Measurements from ENCODE around the gene PCBP2.
"Not testable (repeated sequence)": the region's sequence is repeated elsewhere in the genome, so short reads cannot be mapped to it uniquely, and the experiment has no call there.

The PCBP2 gene

DNA sequence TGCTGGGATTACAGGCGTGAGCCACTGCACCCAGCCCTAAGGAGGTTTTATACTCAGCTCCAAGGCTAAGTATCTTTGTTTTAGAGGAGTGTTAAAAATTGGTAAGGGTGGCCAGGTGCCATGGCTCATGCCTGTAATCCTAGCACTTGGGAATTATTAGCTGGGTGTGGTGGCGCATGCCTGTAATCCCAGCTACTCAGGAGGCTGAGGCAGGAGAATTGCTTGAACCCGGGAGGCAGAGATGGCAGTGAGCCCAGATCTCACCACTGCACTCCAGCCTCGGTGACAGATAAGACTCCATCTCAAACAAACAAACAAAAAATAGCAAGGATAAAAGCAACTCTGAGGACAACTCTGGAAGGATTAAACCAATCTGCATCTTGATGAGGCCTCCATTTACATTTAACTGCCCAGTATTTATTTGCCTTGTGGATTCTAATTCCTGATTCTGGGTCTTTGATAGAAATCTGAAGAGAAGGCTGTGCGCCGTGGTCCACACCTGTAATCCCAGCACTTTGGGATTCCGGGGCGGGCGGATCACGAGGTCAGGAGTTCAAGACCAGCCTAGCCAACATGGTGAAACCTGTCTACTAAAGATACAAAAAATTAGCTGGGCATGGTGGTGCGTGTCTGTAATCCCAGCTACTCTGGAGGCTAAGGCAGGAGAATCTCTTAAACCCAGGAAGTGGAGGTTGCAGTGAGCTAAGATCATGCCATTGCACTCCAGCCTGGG, 7.1 kb upstream of the PCBP2 start:
- peaks cover 21% of the 10 kb centered on the region for H3K36me3 ChIP-seq (ENCODE audit: control insufficient read depth, low read depth, low read length)
- not testable (repeated sequence) for H3K4me1 ChIP-seq (ENCODE audit: control insufficient read depth, low read depth, low read length); H3K27ac ChIP-seq (ENCODE audit: low read length); H3K27me3 ChIP-seq (ENCODE audit: control insufficient read depth, insufficient read depth, low read length); H3K9ac ChIP-seq (ENCODE audit: low read length); H3K4me3 ChIP-seq (ENCODE audit: low read length); H3K9me3 ChIP-seq (ENCODE audit: control insufficient read depth, low read depth, low read length)

DNA sequence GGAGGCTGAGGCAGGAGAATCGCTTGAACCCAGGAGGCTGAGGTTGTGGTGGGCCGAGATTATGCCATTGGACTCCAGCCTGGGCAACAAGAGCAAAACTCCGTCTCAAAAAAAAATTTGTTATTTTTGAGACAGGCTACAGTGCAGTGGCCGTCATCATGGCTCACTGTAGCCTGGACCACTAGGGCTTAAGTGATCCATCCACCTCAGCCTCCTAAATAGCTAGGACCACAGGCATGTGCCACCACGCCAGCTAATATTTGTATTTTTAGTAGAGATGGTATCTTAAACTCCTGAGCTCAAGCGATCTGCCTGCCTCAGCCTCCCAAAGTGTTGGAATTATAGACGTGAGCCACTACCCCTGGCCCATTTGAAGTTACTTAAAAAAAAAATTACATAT, 966 bp upstream of the PCBP2 start:
- Histone ChIP-seq H3K9me3 (ENCODE audit: control insufficient read depth, low read depth, low read length) (no peaks in the 10 kb centered on the region), H3K36me3 (ENCODE audit: control insufficient read depth, low read depth, low read length) (peaks cover 28% of the 10 kb centered on the region), H3K9ac (ENCODE audit: low read length) (no peak overlapping the region), H3K4me1 (ENCODE audit: control insufficient read depth, low read depth, low read length) (peaks cover 3% of the 10 kb centered on the region), H3K4me3 (ENCODE audit: low read length) (no peak overlapping the region), H3K27me3 (ENCODE audit: control insufficient read depth, insufficient read depth, low read length) (no peaks in the 10 kb centered on the region), H3K27ac (ENCODE audit: low read length) (no peak overlapping the region)

DNA sequence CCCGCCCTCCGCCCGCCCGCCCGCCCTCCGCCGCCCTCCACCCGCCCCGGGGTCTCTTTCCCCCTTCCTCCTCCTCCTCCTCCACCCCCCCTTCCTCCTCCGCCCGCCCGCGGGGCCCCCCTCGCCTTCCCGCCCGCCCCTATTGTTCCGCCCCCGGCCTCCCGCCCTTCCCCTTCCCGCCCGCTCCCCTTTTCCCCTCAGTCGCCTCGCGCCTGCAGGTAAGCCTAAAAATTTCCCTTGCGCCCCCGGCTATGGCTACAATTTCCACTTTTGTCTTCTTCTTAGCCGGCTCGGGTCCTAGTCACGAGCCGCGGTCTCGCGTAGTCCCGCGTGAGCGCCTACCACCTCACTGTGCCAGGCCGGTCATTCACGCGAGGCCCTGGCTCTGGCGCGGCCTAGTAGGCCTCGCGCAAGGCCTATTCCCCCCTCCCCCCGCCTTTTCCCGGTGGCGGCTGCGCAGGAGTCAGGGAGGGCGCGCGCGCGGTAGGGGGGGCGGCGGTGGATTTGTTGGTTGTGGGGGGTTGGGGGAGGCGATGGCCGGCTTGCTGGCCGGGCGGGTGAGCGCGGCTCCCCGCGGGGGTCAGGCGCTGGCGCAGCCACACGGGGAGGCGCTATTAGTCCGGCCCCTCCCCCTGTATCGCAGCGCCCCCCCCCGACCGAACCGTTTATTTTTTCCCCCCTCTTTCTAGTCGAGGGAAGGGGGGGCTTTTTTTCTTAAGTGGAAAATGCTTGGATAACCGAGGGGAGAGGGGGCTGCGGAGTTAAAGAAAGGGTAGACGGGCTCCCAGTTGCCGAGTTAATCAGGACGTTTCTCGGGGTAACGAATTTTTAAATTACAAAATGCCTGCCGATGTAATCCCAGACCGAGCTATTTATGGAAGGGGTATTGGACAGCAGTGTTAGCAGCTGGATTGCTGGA, 516 bp downstream of the PCBP2 start:
- Histone ChIP-seq H3K9me3 (ENCODE audit: control insufficient read depth, low read depth, low read length) (no peaks in the 10 kb centered on the region), H3K4me3 (ENCODE audit: low read length) (peak overlapping the region; percentile 79), H3K4me1 (ENCODE audit: control insufficient read depth, low read depth, low read length) (peaks cover 3% of the 10 kb centered on the region), H3K27ac (ENCODE audit: low read length) (peak overlapping the region; percentile 87), H3K36me3 (ENCODE audit: control insufficient read depth, low read depth, low read length) (peaks cover 39% of the 10 kb centered on the region), H3K9ac (ENCODE audit: low read length) (peak overlapping the region; percentile 96), H3K27me3 (ENCODE audit: control insufficient read depth, insufficient read depth, low read length) (no peaks in the 10 kb centered on the region)

DNA sequence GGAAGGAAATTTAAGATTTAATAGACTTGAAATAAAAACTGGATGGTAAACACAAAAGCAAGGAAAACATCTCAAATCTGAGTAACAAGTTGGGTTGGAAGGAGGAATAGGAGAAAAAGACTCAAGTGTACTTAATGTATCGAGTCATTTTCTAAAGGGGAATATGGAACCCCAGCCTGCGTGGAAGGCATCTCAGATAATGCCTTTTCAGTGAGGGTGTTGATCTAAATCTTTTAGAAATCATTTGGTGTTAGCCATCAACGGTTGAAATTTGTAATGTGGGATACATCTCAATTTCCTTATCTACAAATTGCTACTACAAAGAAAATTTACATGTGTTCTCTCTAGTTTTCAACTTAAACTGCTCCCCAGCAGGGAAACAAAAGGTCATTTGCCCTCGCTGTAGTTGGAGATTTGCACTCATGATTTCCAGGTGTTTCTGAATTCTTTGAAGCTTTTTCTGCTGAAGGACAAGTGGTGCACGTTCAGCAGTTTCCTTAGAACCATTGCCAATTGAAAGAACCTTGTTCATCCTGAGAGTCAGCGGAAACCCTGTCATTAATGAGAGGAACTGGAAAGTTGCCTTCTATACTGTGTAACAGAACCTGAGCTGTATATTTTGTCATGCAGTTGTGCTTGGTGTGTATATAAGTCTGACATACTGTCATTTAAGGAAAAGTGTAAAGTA, 2.2 kb downstream of the PCBP2 start:
- Histone ChIP-seq H3K27me3 (ENCODE audit: control insufficient read depth, insufficient read depth, low read length) (no peaks in the 10 kb centered on the region), H3K9me3 (ENCODE audit: control insufficient read depth, low read depth, low read length) (no peaks in the 10 kb centered on the region), H3K4me1 (ENCODE audit: control insufficient read depth, low read depth, low read length) (peaks cover 3% of the 10 kb centered on the region), H3K27ac (ENCODE audit: low read length) (no peak overlapping the region), H3K9ac (ENCODE audit: low read length) (peak overlapping the region; percentile 96), H3K4me3 (ENCODE audit: low read length) (peak overlapping the region; percentile 79), H3K36me3 (ENCODE audit: control insufficient read depth, low read depth, low read length) (peaks cover 55% of the 10 kb centered on the region)

DNA sequence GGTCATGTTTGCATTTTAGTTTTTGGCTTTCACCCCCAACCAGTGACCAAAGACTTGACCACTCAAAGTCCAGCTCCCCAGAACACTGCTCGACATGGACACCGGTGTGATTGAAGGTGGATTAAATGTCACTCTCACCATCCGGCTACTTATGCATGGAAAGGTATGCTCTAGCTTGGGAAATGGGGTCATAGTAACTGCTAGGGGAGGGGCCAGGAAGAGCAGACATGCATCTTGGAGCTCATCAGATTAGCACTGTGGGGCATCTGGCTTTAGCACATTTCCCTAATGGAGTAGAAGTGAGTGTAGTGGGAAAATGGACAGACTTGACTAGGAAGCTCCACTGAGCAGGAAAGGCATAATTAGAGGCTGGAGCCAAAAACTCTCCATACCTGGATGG, 2.8 kb downstream of the PCBP2 start:
- peaks cover 62% of the 10 kb centered on the region for H3K36me3 ChIP-seq (ENCODE audit: control insufficient read depth, low read depth, low read length)
- H3K27ac ChIP-seq (ENCODE audit: low read length), result no peak overlapping the region
- H3K27me3 ChIP-seq (ENCODE audit: control insufficient read depth, insufficient read depth, low read length), result no peaks in the 10 kb centered on the region
- peaks cover 3% of the 10 kb centered on the region for H3K4me1 ChIP-seq (ENCODE audit: control insufficient read depth, low read depth, low read length)
- no peaks in the 10 kb centered on the region for H3K9me3 ChIP-seq (ENCODE audit: control insufficient read depth, low read depth, low read length)
- no peak overlapping the region for H3K9ac ChIP-seq (ENCODE audit: low read length)
- H3K4me3 ChIP-seq (ENCODE audit: low read length), result peak overlapping the region; percentile 79

DNA sequence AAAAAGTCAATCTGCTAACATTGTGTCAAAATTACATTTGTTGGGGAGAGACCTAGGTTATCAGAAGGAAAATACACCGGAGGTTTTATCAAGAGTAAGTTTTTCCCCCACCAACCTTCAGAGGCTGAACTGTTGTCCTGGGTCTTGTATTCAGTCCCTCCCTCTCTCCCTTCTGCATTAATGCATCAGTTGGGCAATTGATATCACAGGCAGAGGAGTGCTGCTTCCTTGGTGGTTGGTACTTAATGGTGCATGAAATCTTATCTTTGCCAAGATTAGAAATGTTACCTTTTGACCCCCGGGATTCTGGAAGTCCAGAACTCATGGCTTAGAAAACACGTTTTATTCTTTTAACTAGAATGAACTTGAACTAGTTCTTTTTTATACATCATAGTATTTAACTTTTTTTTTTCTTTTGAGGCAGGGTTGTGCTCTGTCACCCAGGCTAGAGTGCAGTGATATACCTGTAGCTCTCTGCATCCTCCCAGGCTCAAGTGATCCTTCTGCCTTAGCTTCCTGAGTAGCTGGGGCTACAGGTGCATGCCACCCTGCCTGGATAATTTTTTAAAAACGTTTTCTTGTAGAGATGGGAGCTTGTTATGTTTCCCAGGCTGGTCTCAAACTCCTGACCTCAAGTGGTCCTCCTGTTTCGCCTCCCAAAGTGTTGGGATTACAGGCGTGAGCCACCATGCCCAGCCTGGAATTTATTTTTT, 4.9 kb downstream of the PCBP2 start:
- H3K36me3 ChIP-seq (ENCODE audit: control insufficient read depth, low read depth, low read length), result peaks cover 83% of the 10 kb centered on the region

DNA sequence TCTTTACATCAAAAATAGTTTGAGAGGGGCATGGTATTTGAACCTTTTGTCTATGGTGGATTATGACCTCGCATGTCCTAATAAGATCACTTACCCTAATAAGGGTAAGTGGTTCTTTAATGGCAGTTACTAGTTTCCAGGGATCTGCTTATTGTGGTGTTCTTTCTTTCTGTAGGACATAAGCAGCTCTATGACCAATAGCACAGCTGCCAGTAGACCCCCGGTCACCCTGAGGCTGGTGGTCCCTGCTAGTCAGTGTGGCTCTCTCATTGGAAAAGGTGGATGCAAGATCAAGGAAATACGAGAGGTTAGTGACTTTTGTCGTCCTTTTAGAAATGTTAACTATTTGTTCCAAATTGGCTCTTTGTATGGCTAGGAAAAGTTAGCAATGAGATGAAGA, 7.2 kb downstream of the PCBP2 start:
- H3K36me3 ChIP-seq (ENCODE audit: control insufficient read depth, low read depth, low read length), result peaks cover 100% of the 10 kb centered on the region
- peaks cover 5% of the 10 kb centered on the region for H3K4me1 ChIP-seq (ENCODE audit: control insufficient read depth, low read depth, low read length)
- H3K27ac ChIP-seq (ENCODE audit: low read length), result no peak overlapping the region

More for the DNA sequence above, 4.9 kb downstream of the PCBP2 start:
- Histone ChIP-seq H3K4me3 (ENCODE audit: low read length) (no peak overlapping the region), H3K27me3 (ENCODE audit: control insufficient read depth, insufficient read depth, low read length) (no peaks in the 10 kb centered on the region), H3K4me1 (ENCODE audit: control insufficient read depth, low read depth, low read length) (peaks cover 3% of the 10 kb centered on the region), H3K27ac (ENCODE audit: low read length) (no peak overlapping the region), H3K9ac (ENCODE audit: low read length) (no peak overlapping the region), H3K9me3 (ENCODE audit: control insufficient read depth, low read depth, low read length) (no peaks in the 10 kb centered on the region)

DNA sequence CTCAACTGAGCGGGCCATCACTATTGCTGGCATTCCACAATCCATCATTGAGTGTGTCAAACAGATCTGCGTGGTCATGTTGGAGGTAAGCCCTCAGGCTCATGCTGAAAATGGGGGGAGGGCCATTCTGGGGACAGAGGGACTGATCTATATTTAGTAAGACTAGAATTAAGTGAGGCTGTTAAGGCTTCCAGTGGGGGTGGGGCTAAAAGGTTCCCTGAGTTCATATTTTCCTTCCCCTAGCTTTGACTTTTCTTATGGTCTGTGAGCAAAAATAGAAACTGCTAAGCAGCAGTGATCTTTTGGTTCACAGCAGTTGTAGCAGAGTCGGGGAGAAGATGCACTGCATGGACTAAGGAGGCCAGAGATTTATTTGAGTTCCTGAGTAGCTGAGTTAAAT, 9.2 kb downstream of the PCBP2 start:
- Histone ChIP-seq H3K9ac (ENCODE audit: low read length) (no peak overlapping the region), H3K4me1 (ENCODE audit: control insufficient read depth, low read depth, low read length) (peaks cover 5% of the 10 kb centered on the region), H3K27me3 (ENCODE audit: control insufficient read depth, insufficient read depth, low read length) (no peaks in the 10 kb centered on the region), H3K4me3 (ENCODE audit: low read length) (no peak overlapping the region), H3K36me3 (ENCODE audit: control insufficient read depth, low read depth, low read length) (peaks cover 100% of the 10 kb centered on the region), H3K27ac (ENCODE audit: low read length) (no peak overlapping the region), H3K9me3 (ENCODE audit: control insufficient read depth, low read depth, low read length) (no peaks in the 10 kb centered on the region)

More for the DNA sequence above, 7.2 kb downstream of the PCBP2 start:
- Histone ChIP-seq H3K27me3 (ENCODE audit: control insufficient read depth, insufficient read depth, low read length) (no peaks in the 10 kb centered on the region), H3K4me3 (ENCODE audit: low read length) (no peak overlapping the region), H3K9me3 (ENCODE audit: control insufficient read depth, low read depth, low read length) (no peaks in the 10 kb centered on the region), H3K9ac (ENCODE audit: low read length) (no peak overlapping the region)

DNA sequence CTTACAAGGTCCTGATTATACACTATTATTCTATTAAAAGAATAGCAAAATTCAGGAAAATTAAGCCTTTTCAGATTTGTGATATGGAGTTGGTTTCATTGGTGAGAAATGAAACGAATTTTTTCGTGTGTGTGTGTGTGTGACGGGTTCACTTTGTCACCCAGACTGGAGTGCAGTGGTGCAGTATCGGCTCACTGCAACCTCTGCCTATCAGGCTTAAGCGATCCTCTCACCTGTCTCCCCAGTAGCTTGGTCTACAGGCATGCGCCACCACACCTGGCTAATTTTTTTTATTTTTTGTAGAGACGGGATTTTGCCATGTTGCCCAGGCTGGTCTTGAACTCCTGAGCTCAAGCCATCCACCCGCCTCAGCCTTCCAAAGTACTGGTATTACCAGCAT, 9.7 kb downstream of the PCBP2 start:
- H3K36me3 ChIP-seq (ENCODE audit: control insufficient read depth, low read depth, low read length), result peaks cover 100% of the 10 kb centered on the region
- peaks cover 5% of the 10 kb centered on the region for H3K4me1 ChIP-seq (ENCODE audit: control insufficient read depth, low read depth, low read length)
- no peak overlapping the region for H3K27ac ChIP-seq (ENCODE audit: low read length)
- no peaks in the 10 kb centered on the region for H3K27me3 ChIP-seq (ENCODE audit: control insufficient read depth, insufficient read depth, low read length)
- H3K4me3 ChIP-seq (ENCODE audit: low read length), result no peak overlapping the region
- no peak overlapping the region for H3K9ac ChIP-seq (ENCODE audit: low read length)
- no peaks in the 10 kb centered on the region for H3K9me3 ChIP-seq (ENCODE audit: control insufficient read depth, low read depth, low read length)

DNA sequence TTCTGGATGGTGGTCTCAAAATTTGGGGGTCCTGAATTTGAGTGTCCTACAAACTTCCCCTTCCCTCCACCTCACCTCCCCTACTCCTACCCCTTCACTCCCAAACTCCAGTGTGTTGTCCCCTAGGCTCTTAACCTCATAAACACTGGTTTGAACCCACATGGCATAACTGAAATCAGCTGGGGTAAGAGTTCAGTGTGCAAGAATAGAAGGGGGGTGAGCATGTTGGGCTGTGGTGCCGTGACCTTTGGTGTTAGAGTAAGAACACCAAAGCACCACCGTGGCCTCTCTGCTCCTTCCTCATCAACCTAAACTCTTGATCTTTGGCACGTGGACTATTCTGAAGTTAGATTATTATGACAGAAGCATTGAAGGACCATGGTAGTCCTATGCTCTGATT, 11.0 kb downstream of the PCBP2 start:
- no peaks in the 10 kb centered on the region for H3K9me3 ChIP-seq (ENCODE audit: control insufficient read depth, low read depth, low read length)
- no peak overlapping the region for H3K4me3 ChIP-seq (ENCODE audit: low read length)
- no peak overlapping the region for H3K27ac ChIP-seq (ENCODE audit: low read length)
- H3K4me1 ChIP-seq (ENCODE audit: control insufficient read depth, low read depth, low read length), result peaks cover 5% of the 10 kb centered on the region
- no peaks in the 10 kb centered on the region for H3K27me3 ChIP-seq (ENCODE audit: control insufficient read depth, insufficient read depth, low read length)
- no peak overlapping the region for H3K9ac ChIP-seq (ENCODE audit: low read length)
- peaks cover 100% of the 10 kb centered on the region for H3K36me3 ChIP-seq (ENCODE audit: control insufficient read depth, low read depth, low read length)

Measured in iPS-18a (cell line).